OCI-LY7 (cell line): Measurements from ENCODE around the gene RBL1. TPM values are rescaled to one million over a fixed set of nuclear protein-coding genes. Genes with fewer than 3 reads are reported as not detected.

Experiments
- BruUV-seq: library from RNA; stranded (reverse); fragments of 400-500 nt; replicated peaks from 2 replicates; lab custom pipeline; 2021; lab: Mats Ljungman, UMichigan
- CTCF ChIA-PET: fragments of 300-600 bp; sonication (Branson Sonifier 250); formaldehyde crosslinking; loops from one replicate; lab custom pipeline; 2022; ENCODE audit warnings: antibody characterized with exemption; ENCODE audit not compliant: unreplicated experiment; lab: Charles Lee
- POLR2A ChIA-PET: fragments of 300-600 bp; sonication (Branson Sonifier 250); formaldehyde crosslinking; loops from one replicate; lab custom pipeline; 2022; ENCODE audit warnings: antibody characterized with exemption; lab: Charles Lee
- DNase-seq: peaks from one replicate; pipeline ENCODE4 v3.0.0-alpha.2; 2015; ENCODE audit warnings: low spot score
- H2AFZ ChIP-seq: fragments of 200-600 bp; sonication (generic), shearing (Covaris generic); 2 replicates; pipeline ENCODE4 v1.6.1; 2014; ENCODE audit warnings: mild to moderate bottlenecking, antibody characterized with exemption, low read length, moderate library complexity
- H3K27ac ChIP-seq: fragments of 200-600 bp; sonication (generic); 2 replicates; pipeline ENCODE4 v1.5.1; 2014; ENCODE audit warnings: mixed run types, low read depth, mild to moderate bottlenecking, moderate library complexity, low read length, inconsistent platforms; ENCODE audit not compliant: poor library complexity, severe bottlenecking
- H3K36me3 ChIP-seq: fragments of 200-600 bp; sonication (generic); 2 replicates; pipeline ENCODE4 v1.6.1; 2014; ENCODE audit warnings: mild to moderate bottlenecking, antibody characterized with exemption, low read length, moderate library complexity, mixed read lengths; ENCODE audit not compliant: insufficient read depth
- H3K4me1 ChIP-seq: fragments of 200-600 bp; sonication (generic); 2 replicates; pipeline ENCODE4 v1.5.1; 2014; ENCODE audit warnings: mild to moderate bottlenecking, low read length; ENCODE audit not compliant: insufficient read depth, poor library complexity, severe bottlenecking
- H3K4me2 ChIP-seq: fragments of 200-600 bp; sonication (generic); 2 replicates; pipeline ENCODE4 v1.6.1; 2014; ENCODE audit warnings: mild to moderate bottlenecking, low read length
- H3K4me3 ChIP-seq: fragments of 200-600 bp; sonication (generic); 2 replicates; pipeline ENCODE4 v1.5.1; 2014; ENCODE audit warnings: mild to moderate bottlenecking, low read depth, low read length; ENCODE audit not compliant: poor library complexity, severe bottlenecking
- H3K79me2 ChIP-seq: fragments of 200-600 bp; sonication (generic); 2 replicates; pipeline ENCODE4 v1.6.1; 2016; ENCODE audit warnings: low read depth, mild to moderate bottlenecking, low read length, moderate library complexity, mixed read lengths; ENCODE audit not compliant: insufficient read depth
- H3K9me2 ChIP-seq: fragments of 200-600 bp; sonication (generic); 2 replicates; pipeline ENCODE4 v1.6.1; 2016; ENCODE audit warnings: mild to moderate bottlenecking, low read length, mixed read lengths; ENCODE audit not compliant: insufficient read depth
- H3K9me3 ChIP-seq: fragments of 200-600 bp; sonication (generic); 2 replicates; pipeline ENCODE4 v1.6.1; 2014; ENCODE audit warnings: mild to moderate bottlenecking, mixed run types, low read length, mixed read lengths
- H4K20me1 ChIP-seq: fragments of 200-600 bp; sonication (generic); 2 replicates; pipeline ENCODE4 v1.6.1; 2014; ENCODE audit warnings: mild to moderate bottlenecking, antibody characterized with exemption, low read length, moderate library complexity, mixed read lengths; ENCODE audit not compliant: insufficient read depth
- CTCF ChIP-seq: fragments of 200-600 bp; sonication (generic); conservative IDR thresholded peaks from 2 replicates; pipeline ENCODE4 v1.5.1; 2014; ENCODE audit warnings: mild to moderate bottlenecking, antibody characterized with exemption, low read length, moderate library complexity, mixed read lengths
- EZH2phosphoT487 ChIP-seq: fragments of 200-600 bp; sonication (generic); IDR thresholded peaks from 2 replicates; pipeline ENCODE4 v1.6.1; 2018; ENCODE audit warnings: low read depth, borderline replicate concordance, mild to moderate bottlenecking, mixed run types, antibody characterized with exemption, low read length, moderate library complexity, mixed read lengths
- intact Hi-C: fragments of 100-400 bp; cut with micrococcal nuclease; formaldehyde crosslinking; loops from one replicate; pipeline ENCODE4 v1.10.0; 2022; ENCODE audit not compliant: unreplicated experiment
- total RNA-seq, 2 experiments: library from RNA; depleted of rRNA in 1 of 2; stranded (reverse); fragments of >200 nt in 1 of 2; shearing (Covaris generic) in 1 of 2; gene quantifications; 2 replicates each; pipeline ENCODE4 v1.2.3, GENCODE V29; 2014 to 2022

RBL1 gene
- total RNA-seq, 2 experiments from 2014 or later = 41.5 to 63.0 TPM

DNA sequence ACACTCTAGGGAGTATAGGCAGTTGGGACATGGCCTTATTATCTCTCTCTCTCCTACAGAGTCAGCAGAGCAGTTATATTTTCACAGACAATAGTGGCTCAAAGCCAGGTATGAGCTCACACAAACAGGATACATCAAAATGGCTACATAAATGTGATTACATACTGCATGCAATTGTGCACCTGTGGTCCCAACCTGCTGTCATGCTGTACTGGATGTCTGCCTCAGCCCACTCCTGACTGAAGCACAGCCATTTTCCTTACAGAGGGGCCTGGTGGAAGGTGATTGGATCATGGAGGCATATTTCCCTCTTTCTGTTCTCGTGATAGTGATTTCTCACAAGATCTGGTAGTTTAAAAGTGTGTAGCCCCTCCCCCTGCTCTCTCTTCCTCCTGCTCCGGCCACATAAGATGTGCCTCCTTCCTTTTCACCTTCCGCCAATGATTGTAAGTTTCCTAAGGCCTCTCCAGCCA is 107.3 kb downstream of the RBL1 start:
- CTCF ChIA-PET = no interaction called here
- Histone ChIP-seq H3K4me3 (peak overlapping the region; percentile 15), H3K36me3 (no peaks in the 10 kb centered on the region), H3K4me1 (peaks cover 13% of the 10 kb centered on the region), H3K9me2 (no peaks in the 10 kb centered on the region), H3K4me2 (peak overlapping the region; percentile 22; the same call in 1 of the 2 replicates), H3K27ac (peak overlapping the region; percentile 21), H3K79me2 (no peaks in the 10 kb centered on the region), H2AFZ (peak overlapping the region; percentile 63), H4K20me1 (no peaks in the 10 kb centered on the region), H3K9me3 (no peaks in the 10 kb centered on the region)
- POLR2A ChIA-PET = no interaction called here
- TF ChIP-seq CTCF (no peak), EZH2phosphoT487 (no peak)
- BruUV-seq = no TSS peak
- DNase-seq = peak; percentile 40
- intact Hi-C loops = no loop called here

GRCh38 chr20:36984257-36984638 is 111.5 kb downstream of the RBL1 start:
- intact Hi-C loops = no loop called here
- POLR2A ChIA-PET = no interaction called here
- Histone ChIP-seq H3K79me2 (no peaks in the 10 kb centered on the region), H3K4me1 (peaks cover 13% of the 10 kb centered on the region), H4K20me1 (no peaks in the 10 kb centered on the region), H3K4me2 (no peak overlapping the region), H3K9me2 (no peaks in the 10 kb centered on the region), H2AFZ (no peak overlapping the region), H3K9me3 (no peaks in the 10 kb centered on the region), H3K36me3 (no peaks in the 10 kb centered on the region), H3K27ac (no peak overlapping the region), H3K4me3 (no peak overlapping the region)
- peak; percentile 18 for DNase-seq
- TF ChIP-seq EZH2phosphoT487 = no peak
- TF ChIP-seq CTCF = no peak
- CTCF ChIA-PET = no interaction called here
- BruUV-seq = no TSS peak

GRCh38 chr20:36975099-36975818 is 120.5 kb downstream of the RBL1 start:
- Histone ChIP-seq H4K20me1 (no peaks in the 10 kb centered on the region), H3K9me3 (no peaks in the 10 kb centered on the region), H3K4me2 (no peak overlapping the region), H3K4me3 (no peak overlapping the region), H3K36me3 (no peaks in the 10 kb centered on the region), H3K27ac (no peak overlapping the region), H2AFZ (no peak overlapping the region), H3K4me1 (peaks cover 10% of the 10 kb centered on the region), H3K9me2 (no peaks in the 10 kb centered on the region), H3K79me2 (no peaks in the 10 kb centered on the region)
- POLR2A ChIA-PET = interaction anchor here (0.6 to 0.7 kb wide), 4 partner anchors 12 to 144 kb away, joined by 3 to 5 read pairs (median 3); no protein-coding TSS in a partner anchor
- intact Hi-C loops = no loop called here
- DNase-seq = peak; percentile 38
- BruUV-seq = no TSS peak
- no peak for TF ChIP-seq EZH2phosphoT487
- no peak for TF ChIP-seq CTCF
- CTCF ChIA-PET = no interaction called here
